Kidney (tissue), 14 donors: ENCODE measurements around the gene LY6G6D. TPM values are rescaled to one million over a fixed set of nuclear protein-coding genes. Genes with fewer than 3 reads are reported as not detected.

Experiments
- DNase-seq, 5 donors: peaks; one replicate each; pipeline ENCODE4 v3.0.0-alpha.2; 2013 to 2020
- FAIRE-seq: peaks from 2 replicates; lab custom pipeline; 2012; peaks lifted over from hg19 to GRCh38; lab: Jason Lieb, UNC
- H3K27ac ChIP-seq, 2 donors: one replicate each; pipeline ENCODE4 v1.7.0; 2013; ENCODE audit warnings: low read depth in 2 of 2, low read length in 2 of 2, inconsistent platforms in 1 of 2
- H3K27me3 ChIP-seq: one replicate; pipeline ENCODE4 v1.7.1; 2013; ENCODE audit warnings: low read length, inconsistent platforms; ENCODE audit not compliant: control insufficient read depth, insufficient read depth
- H3K36me3 ChIP-seq, 3 donors: one replicate each; pipeline versions ENCODE4 v1.7.0 to v1.7.1; 2013; ENCODE audit warnings: low read length in 3 of 3, control low read depth in 1 of 3, inconsistent platforms in 1 of 3; ENCODE audit not compliant: insufficient read depth in 3 of 3, control insufficient read depth in 2 of 3
- H3K4me1 ChIP-seq, 3 donors: one replicate each; pipeline versions ENCODE4 v1.7.0 to v1.7.1; 2013; ENCODE audit warnings: low read length in 3 of 3, inconsistent platforms in 1 of 3, low read depth in 1 of 3; ENCODE audit not compliant: control insufficient read depth in 2 of 3, insufficient read depth in 2 of 3
- H3K4me3 ChIP-seq, 3 donors: one replicate each; pipeline versions ENCODE4 v1.7.0 to v1.8.1; 2013; ENCODE audit warnings: low read length in 3 of 3, control low read depth in 1 of 3, inconsistent platforms in 1 of 3
- H3K9ac ChIP-seq, 3 donors: one replicate each; pipeline versions ENCODE4 v1.7.0 to v1.7.1; 2013; ENCODE audit warnings: low read length in 3 of 3, control low read depth in 1 of 3, inconsistent platforms in 1 of 3
- H3K9me3 ChIP-seq, 3 donors: one replicate each; pipeline versions ENCODE4 v1.7.0 to v1.7.1; 2013; ENCODE audit warnings: low read length in 3 of 3, control low read depth in 1 of 3, inconsistent platforms in 1 of 3; ENCODE audit not compliant: control insufficient read depth in 2 of 3, insufficient read depth in 1 of 3
- intact Hi-C: fragments of 100-400 bp; cut with DNase I; formaldehyde crosslinking; loops from one replicate; pipeline ENCODE4 v1.11.1; 2022
- polyA plus RNA-seq: library from polyadenylated mRNA; stranded (reverse); fragments of 350-450 nt; fragmentation: Illumina TruSeq; extraction: RNeasy Lipid Tissue Mini Kit (QIAGEN cat#74804); gene quantifications from one replicate; pipeline ENCODE4 v1.2.3, GENCODE V29; 2014; ENCODE audit warnings: low read depth, low replicate concordance; ENCODE audit not compliant: insufficient read depth
- total RNA-seq: library from RNA; stranded (reverse); fragmentation: NEBNext Ultra II Directional; extraction: Animal tissue kit (Norgen Biotek cat#: 25700); gene quantifications from one replicate; pipeline ENCODE4 v1.2.1, GENCODE V29; 2021
- TF ChIP-seq, protein P1 (sequence below): IDR thresholded peaks from 3 replicates; pipeline ENCODE4 v1.5.1; 2012; ENCODE audit warnings: mild to moderate bottlenecking, moderate library complexity, borderline replicate concordance; ENCODE audit not compliant: insufficient read depth; ENCODE audit errors: extremely low read depth
- donor health status: control.
- donor health status: control.
- donor health status: control.
- donor health status: control.
- donor health status: control.
- donor health status: DM: yes; HTN: yes; CAD: no.
- donor health status: Normal renal cell carcinoma (clear cell type).

Gene LY6G6D
- total and polyA plus RNA-seq, 2 donors from 2014 or later: not detected

- peak overlapping the region; percentile 89 to 98 (median 96) for H3K4me3 ChIP-seq
- H3K27ac ChIP-seq: no peak overlapping the region
- H3K36me3 ChIP-seq: peaks cover 3 to 5% (median 4%) of the 10 kb centered on the region in 3 donors
- DNase-seq (peak in 3 of 5 donors; percentile 41 to 74 (median 52)), FAIRE-seq (no peak)
- TF ChIP-seq, protein P1, sequence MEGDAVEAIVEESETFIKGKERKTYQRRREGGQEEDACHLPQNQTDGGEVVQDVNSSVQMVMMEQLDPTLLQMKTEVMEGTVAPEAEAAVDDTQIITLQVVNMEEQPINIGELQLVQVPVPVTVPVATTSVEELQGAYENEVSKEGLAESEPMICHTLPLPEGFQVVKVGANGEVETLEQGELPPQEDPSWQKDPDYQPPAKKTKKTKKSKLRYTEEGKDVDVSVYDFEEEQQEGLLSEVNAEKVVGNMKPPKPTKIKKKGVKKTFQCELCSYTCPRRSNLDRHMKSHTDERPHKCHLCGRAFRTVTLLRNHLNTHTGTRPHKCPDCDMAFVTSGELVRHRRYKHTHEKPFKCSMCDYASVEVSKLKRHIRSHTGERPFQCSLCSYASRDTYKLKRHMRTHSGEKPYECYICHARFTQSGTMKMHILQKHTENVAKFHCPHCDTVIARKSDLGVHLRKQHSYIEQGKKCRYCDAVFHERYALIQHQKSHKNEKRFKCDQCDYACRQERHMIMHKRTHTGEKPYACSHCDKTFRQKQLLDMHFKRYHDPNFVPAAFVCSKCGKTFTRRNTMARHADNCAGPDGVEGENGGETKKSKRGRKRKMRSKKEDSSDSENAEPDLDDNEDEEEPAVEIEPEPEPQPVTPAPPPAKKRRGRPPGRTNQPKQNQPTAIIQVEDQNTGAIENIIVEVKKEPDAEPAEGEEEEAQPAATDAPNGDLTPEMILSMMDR: no peak
- peaks cover 0 to 10% (median 9%) of the 10 kb centered on the region in 3 donors for H3K4me1 ChIP-seq
- H3K9me3 ChIP-seq: no peaks in the 10 kb centered on the region
- intact Hi-C loops: no loop called here
- H3K9ac ChIP-seq: peak overlapping the region; percentile 81 to 96 (median 88)
- no peaks in the 10 kb centered on the region for H3K27me3 ChIP-seq
These were observed 13.3 kb upstream of the LY6G6D start for GRCh38 chr6:31701666-31702404.

- H3K36me3 ChIP-seq: peaks cover 0 to 3% (median 3%) of the 10 kb centered on the region in 3 donors
- H3K27me3 ChIP-seq: no peaks in the 10 kb centered on the region
- DNase-seq: no peak
- TF ChIP-seq, protein P1: no peak
- H3K27ac ChIP-seq: peak overlapping the region; percentile 92 to 95
- peaks cover 0 to 10% (median 9%) of the 10 kb centered on the region in 3 donors for H3K4me1 ChIP-seq
- H3K9ac ChIP-seq: peak overlapping the region; percentile 81 to 96 (median 88)
- no peak for FAIRE-seq
- intact Hi-C loops: no loop called here
- H3K4me3 ChIP-seq: peak overlapping the region; percentile 89 to 98 (median 96)
- no peaks in the 10 kb centered on the region for H3K9me3 ChIP-seq
These were observed 12.7 kb upstream of the LY6G6D start for GRCh38 chr6:31702405-31702818.

DNA sequence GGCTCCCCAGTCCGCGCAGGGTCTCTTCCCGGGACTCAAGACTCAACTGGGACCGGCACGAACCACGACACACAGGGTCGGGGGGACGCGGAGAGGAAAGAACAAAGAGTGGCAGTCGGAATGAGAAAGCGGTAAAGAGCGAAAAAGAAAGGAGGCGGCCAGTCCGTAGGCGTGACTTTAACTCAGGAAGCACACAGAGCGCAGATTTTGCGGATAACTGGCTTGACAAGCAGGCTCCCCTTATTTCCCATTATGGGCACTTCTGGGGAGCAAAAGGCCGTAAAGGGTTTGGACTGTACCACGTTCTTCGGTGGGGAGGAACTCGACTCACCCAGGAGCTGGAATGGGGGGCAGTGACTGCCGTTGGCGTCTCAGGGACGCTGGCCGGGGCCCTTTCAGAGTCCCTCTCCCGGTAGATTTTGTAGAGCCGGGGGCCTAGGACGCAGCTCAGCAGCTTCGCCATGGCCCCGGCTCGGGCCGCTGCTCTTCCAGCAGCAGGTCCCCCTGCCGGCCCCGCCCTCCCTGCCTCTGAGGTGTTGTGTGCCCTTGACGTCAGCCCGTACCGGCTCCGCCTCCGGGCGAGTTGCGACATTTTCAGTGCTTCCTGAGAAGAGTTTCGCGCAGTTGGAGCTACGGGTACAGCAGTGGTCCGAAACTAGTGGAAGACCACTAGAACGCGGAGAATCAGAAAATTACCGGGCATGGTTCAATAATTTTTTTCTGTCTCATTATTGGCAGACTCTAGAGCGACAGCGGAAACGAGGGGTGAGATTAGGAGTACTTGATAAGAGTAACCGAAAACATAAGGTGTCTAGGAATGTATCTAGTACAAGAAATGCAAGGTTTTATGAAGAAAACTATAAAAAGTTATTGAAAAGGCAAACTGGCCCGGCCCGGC is 12.1 kb upstream of the LY6G6D start, which contains the start of gene ABHD16A:
Gene ABHD16A, minus strand, starts transcription at position 506 of the 898 bp plus-strand sequence. Its CDS starts 43 bp downstream, at position 463.
- intact Hi-C loops: no loop called here
- FAIRE-seq (no peak), DNase-seq (peak; percentile 99 to 100 (median 99))
- H3K9ac ChIP-seq: peak within 1 kb of the TSS; percentile 81 to 96 (median 88)
- peak within 1 kb of the TSS; percentile 89 to 98 (median 96) for H3K4me3 ChIP-seq
- peaks cover 0 to 10% (median 9%) of the 10 kb centered on the region in 3 donors for H3K4me1 ChIP-seq
- H3K27ac ChIP-seq: peak within 1 kb of the TSS; percentile 92 to 95
- H3K27me3 ChIP-seq: no peaks in the 10 kb centered on the region
- peaks cover 0 to 3% (median 0%) of the 10 kb centered on the region in 3 donors for H3K36me3 ChIP-seq
- TF ChIP-seq, protein P1: peak; percentile 10
- H3K9me3 ChIP-seq: no peaks in the 10 kb centered on the region
